ENCODE data around the gene JAGN1. TPM values are rescaled to one million over a fixed set of nuclear protein-coding genes. Genes with fewer than 3 reads are reported as not detected.
"Not testable (repeated sequence)": the region's sequence is repeated elsewhere in the genome, so short reads cannot be mapped to it uniquely, and the experiment has no call there.

JAGN1 gene
- total and polyA plus RNA-seq, 4 donors, result 19.8 to 34.1 (median 24.4) TPM

- H3K27ac ChIP-seq (ENCODE audit: low read depth in 1 of 2, low read length in 2 of 2); H3K27me3 ChIP-seq (ENCODE audit: control insufficient read depth in 1 of 2, insufficient read depth in 2 of 2, low read length in 1 of 2); H3K4me1 ChIP-seq (ENCODE audit: control insufficient read depth in 1 of 2, insufficient read depth in 2 of 2, low read length in 2 of 2); H3K36me3 ChIP-seq (ENCODE audit: control insufficient read depth in 1 of 2, insufficient read depth in 2 of 2, low read length in 1 of 2); H3K9me3 ChIP-seq (ENCODE audit: control insufficient read depth, low read length); intact Hi-C loops (cut with DNase I); H3K4me3 ChIP-seq (ENCODE audit: low read length in 2 of 2); ATAC-seq (ENCODE audit: low FRiP score); DNase-seq: not testable (repeated sequence)
- WGBS, 2 donors, result 60% methylated on average over 6 of the region's 6 CpGs
Measured at GRCh38 chr3:9851926-9852325, 38.5 kb upstream of the JAGN1 start.

- 90 to 91% methylated on average over 6 of the region's 6 CpGs for WGBS, 2 donors
Measured at GRCh38 chr3:9852528-9852927, 37.9 kb upstream of the JAGN1 start.

GRCh38 chr3:9854291-9854940, 36.0 kb upstream of the JAGN1 start:
- ATAC-seq (ENCODE audit: low FRiP score); H3K9me3 ChIP-seq (ENCODE audit: control insufficient read depth, low read length); H3K27me3 ChIP-seq (ENCODE audit: control insufficient read depth in 1 of 2, insufficient read depth in 2 of 2, low read length in 1 of 2); H3K27ac ChIP-seq (ENCODE audit: low read depth in 1 of 2, low read length in 2 of 2); H3K4me3 ChIP-seq (ENCODE audit: low read length in 2 of 2); DNase-seq; H3K36me3 ChIP-seq (ENCODE audit: control insufficient read depth in 1 of 2, insufficient read depth in 2 of 2, low read length in 1 of 2); H3K4me1 ChIP-seq (ENCODE audit: control insufficient read depth in 1 of 2, insufficient read depth in 2 of 2, low read length in 2 of 2); intact Hi-C loops (cut with DNase I): not testable (repeated sequence)
- 79% methylated on average over 11 of the region's 11 CpGs for WGBS, 2 donors

More at GRCh38 chr3:9852528-9852927, 37.9 kb upstream of the JAGN1 start:
- Histone ChIP-seq H3K4me3 (ENCODE audit: low read length in 2 of 2) (no peak overlapping the region), H3K4me1 (ENCODE audit: control insufficient read depth in 1 of 2, insufficient read depth in 2 of 2, low read length in 2 of 2) (no peaks in the 10 kb centered on the region), H3K27ac (ENCODE audit: low read depth in 1 of 2, low read length in 2 of 2) (no peak overlapping the region), H3K9me3 (ENCODE audit: control insufficient read depth, low read length) (no peaks in the 10 kb centered on the region), H3K36me3 (ENCODE audit: control insufficient read depth in 1 of 2, insufficient read depth in 2 of 2, low read length in 1 of 2) (no peaks in the 10 kb centered on the region), H3K27me3 (ENCODE audit: control insufficient read depth in 1 of 2, insufficient read depth in 2 of 2, low read length in 1 of 2) (no peaks in the 10 kb centered on the region)
- ATAC-seq (ENCODE audit: low FRiP score), result no peak
- intact Hi-C loops (cut with DNase I), result no loop called here
- no peak for DNase-seq

- DNase-seq (no peak), ATAC-seq (ENCODE audit: low FRiP score) (no peak)
- intact Hi-C loops (cut with DNase I), result no loop called here
- H3K27ac ChIP-seq (ENCODE audit: low read depth in 1 of 2, low read length in 2 of 2), result no peak overlapping the region
- H3K4me3 ChIP-seq (ENCODE audit: low read length in 2 of 2), result no peak overlapping the region
- no peaks in the 10 kb centered on the region for H3K27me3 ChIP-seq (ENCODE audit: control insufficient read depth in 1 of 2, insufficient read depth in 2 of 2, low read length in 1 of 2)
- H3K36me3 ChIP-seq (ENCODE audit: control insufficient read depth in 1 of 2, insufficient read depth in 2 of 2, low read length in 1 of 2), result no peaks in the 10 kb centered on the region
- 95 to 98% methylated on average over 3 of the region's 3 CpGs for WGBS, 2 donors
- H3K4me1 ChIP-seq (ENCODE audit: control insufficient read depth in 1 of 2, insufficient read depth in 2 of 2, low read length in 2 of 2), result no peaks in the 10 kb centered on the region
- H3K9me3 ChIP-seq (ENCODE audit: control insufficient read depth, low read length), result no peaks in the 10 kb centered on the region
Measured at GRCh38 chr3:9855594-9855993, 34.8 kb upstream of the JAGN1 start.

GRCh38 chr3:9859530-9860025, 30.8 kb upstream of the JAGN1 start:
- Histone ChIP-seq H3K36me3 (ENCODE audit: control insufficient read depth in 1 of 2, insufficient read depth in 2 of 2, low read length in 1 of 2) (no peaks in the 10 kb centered on the region), H3K4me3 (ENCODE audit: low read length in 2 of 2) (no peak overlapping the region), H3K4me1 (ENCODE audit: control insufficient read depth in 1 of 2, insufficient read depth in 2 of 2, low read length in 2 of 2) (no peaks in the 10 kb centered on the region), H3K27me3 (ENCODE audit: control insufficient read depth in 1 of 2, insufficient read depth in 2 of 2, low read length in 1 of 2) (no peaks in the 10 kb centered on the region), H3K9me3 (ENCODE audit: control insufficient read depth, low read length) (no peaks in the 10 kb centered on the region), H3K27ac (ENCODE audit: low read depth in 1 of 2, low read length in 2 of 2) (no peak overlapping the region)
- WGBS, 2 donors, result 91 to 92% methylated on average over 12 of the region's 12 CpGs
- ATAC-seq (ENCODE audit: low FRiP score), result no peak
- DNase-seq, result peak in 1 of 2 donors; percentile 54
- intact Hi-C loops (cut with DNase I), result no loop called here

- WGBS, 2 donors, result 92 to 95% methylated on average over 4 of the region's 4 CpGs
- intact Hi-C loops (cut with DNase I), result no loop called here
Measured at GRCh38 chr3:9861201-9861600, 29.2 kb upstream of the JAGN1 start.

GRCh38 chr3:9861626-9862130, 28.7 kb upstream of the JAGN1 start:
- Histone ChIP-seq H3K27me3 (ENCODE audit: control insufficient read depth in 1 of 2, insufficient read depth in 2 of 2, low read length in 1 of 2) (no peaks in the 10 kb centered on the region), H3K4me1 (ENCODE audit: control insufficient read depth in 1 of 2, insufficient read depth in 2 of 2, low read length in 2 of 2) (no peaks in the 10 kb centered on the region), H3K9me3 (ENCODE audit: control insufficient read depth, low read length) (no peaks in the 10 kb centered on the region), H3K27ac (ENCODE audit: low read depth in 1 of 2, low read length in 2 of 2) (no peak overlapping the region), H3K36me3 (ENCODE audit: control insufficient read depth in 1 of 2, insufficient read depth in 2 of 2, low read length in 1 of 2) (no peaks in the 10 kb centered on the region), H3K4me3 (ENCODE audit: low read length in 2 of 2) (no peak overlapping the region)
- DNase-seq (no peak), ATAC-seq (ENCODE audit: low FRiP score) (no peak)
- 91 to 92% methylated on average over 5 of the region's 5 CpGs for WGBS, 2 donors
- intact Hi-C loops (cut with DNase I), result no loop called here

More at GRCh38 chr3:9861201-9861600, 29.2 kb upstream of the JAGN1 start:
- H3K27ac ChIP-seq (ENCODE audit: low read depth in 1 of 2, low read length in 2 of 2), result no peak overlapping the region
- DNase-seq, result no peak
- no peak for ATAC-seq (ENCODE audit: low FRiP score)
- no peaks in the 10 kb centered on the region for H3K36me3 ChIP-seq (ENCODE audit: control insufficient read depth in 1 of 2, insufficient read depth in 2 of 2, low read length in 1 of 2)
- H3K27me3 ChIP-seq (ENCODE audit: control insufficient read depth in 1 of 2, insufficient read depth in 2 of 2, low read length in 1 of 2), result no peaks in the 10 kb centered on the region
- H3K4me3 ChIP-seq (ENCODE audit: low read length in 2 of 2), result no peak overlapping the region
- H3K9me3 ChIP-seq (ENCODE audit: control insufficient read depth, low read length), result no peaks in the 10 kb centered on the region
- no peaks in the 10 kb centered on the region for H3K4me1 ChIP-seq (ENCODE audit: control insufficient read depth in 1 of 2, insufficient read depth in 2 of 2, low read length in 2 of 2)

GRCh38 chr3:9862391-9863057, 27.9 kb upstream of the JAGN1 start:
- DNase-seq, result peak; percentile 68 to 82
- Histone ChIP-seq H3K4me1 (ENCODE audit: control insufficient read depth in 1 of 2, insufficient read depth in 2 of 2, low read length in 2 of 2) (no peaks in the 10 kb centered on the region), H3K27me3 (ENCODE audit: control insufficient read depth in 1 of 2, insufficient read depth in 2 of 2, low read length in 1 of 2) (no peaks in the 10 kb centered on the region), H3K27ac (ENCODE audit: low read depth in 1 of 2, low read length in 2 of 2) (no peak overlapping the region), H3K4me3 (ENCODE audit: low read length in 2 of 2) (no peak overlapping the region), H3K9me3 (ENCODE audit: control insufficient read depth, low read length) (no peaks in the 10 kb centered on the region), H3K36me3 (ENCODE audit: control insufficient read depth in 1 of 2, insufficient read depth in 2 of 2, low read length in 1 of 2) (no peaks in the 10 kb centered on the region)
- 43 to 46% methylated on average over 33 to 45 of the region's 45 CpGs for WGBS, 2 donors
- intact Hi-C loops (cut with DNase I), result no loop called here
- ATAC-seq (ENCODE audit: low FRiP score), result peak; percentile 85

All from aorta (tissue), 5 donors.